K562 (cell line): ENCODE data around the gene AUNIP. TPM values are rescaled to one million over a fixed set of nuclear protein-coding genes. Genes with fewer than 3 reads are reported as not detected.
A peak's percentile ranks its signal among the peaks of the same experiment; 100 is the strongest.

Experiments
- CHD2 ChIP-seq: IDR thresholded peaks from 2 replicates; pipeline ENCODE4 v1.6.1; 2011; ENCODE audit warnings: low read depth, low read length
- CUX1 ChIP-seq: fragments of 200-800 bp; sonication (Bioruptor generic); IDR thresholded peaks from 2 replicates; pipeline ENCODE4 v1.6.1; 2016; ENCODE audit warnings: missing genetic modification characterization, missing compliant biosample characterization
- ELF1 ChIP-seq: fragments of 200-800 bp; sonication (Bioruptor generic); IDR thresholded peaks from 2 replicates; pipeline ENCODE4 v1.6.1; 2016; ENCODE audit warnings: missing genetic modification characterization, missing compliant biosample characterization
- KDM5B ChIP-seq: fragments of 200-600 bp; sonication (generic); IDR thresholded peaks from 2 replicates; pipeline ENCODE4 v1.6.1; 2012; ENCODE audit warnings: low read depth, mild to moderate bottlenecking, moderate library complexity, low read length, control low read depth, inconsistent platforms; ENCODE audit not compliant: insufficient replicate concordance
- RBM39 ChIP-seq: fragments of 200-400 bp; formaldehyde crosslinking; optimal IDR thresholded peaks from 2 replicates; pipeline ENCODE3; 2018; ENCODE audit warnings: low read depth, low read length
- RHOXF2B ChIP-seq: fragments of 250-450 bp; sonication (Bioruptor Pico); conservative IDR thresholded peaks from 2 replicates; pipeline ENCODE4 v1.5.1; 2021
- SAP30 ChIP-seq: fragments of 200-600 bp; sonication (generic); IDR thresholded peaks from 2 replicates; pipeline ENCODE4 v1.6.1; 2012; ENCODE audit warnings: borderline replicate concordance, low read depth, mild to moderate bottlenecking, moderate library complexity, low read length, control low read depth, inconsistent platforms; ENCODE audit not compliant: insufficient read depth, poor library complexity, severe bottlenecking
- SETDB1 ChIP-seq: IDR thresholded peaks from one replicate; pipeline ENCODE4 v1.6.1; 2012; ENCODE audit warnings: low read length, control low read depth, inconsistent platforms
- SRSF3 ChIP-seq: fragments of 200-400 bp; formaldehyde crosslinking; IDR thresholded peaks from 2 replicates; pipeline ENCODE4 v1.6.1; 2016; ENCODE audit warnings: mild to moderate bottlenecking, low read length, moderate library complexity; ENCODE audit not compliant: insufficient read depth
- TCF15 ChIP-seq: fragments of 250-450 bp; sonication (Bioruptor Pico); IDR thresholded peaks from 2 replicates; pipeline ENCODE4 v1.8.0; 2022; ENCODE audit warnings: moderate library complexity, mild to moderate bottlenecking, inconsistent platforms
- TSC22D4 ChIP-seq: fragments of 450-650 bp; IDR thresholded peaks from 2 replicates; pipeline ENCODE4 v1.6.1; 2016; ENCODE audit warnings: missing genetic modification characterization, missing biosample characterization, control low read depth
- XRCC4 ChIP-seq: IDR thresholded peaks from one replicate; pipeline ENCODE4 v1.6.1; 2011; ENCODE audit not compliant: insufficient read depth, insufficient read length; ENCODE audit errors: extremely low read depth
- ZFP91 ChIP-seq: sonication (generic); formaldehyde crosslinking; IDR thresholded peaks from 2 replicates; pipeline ENCODE4 v1.8.0; 2022; ENCODE audit warnings: mild to moderate bottlenecking, missing genetic modification reagents
- ZNF175 ChIP-seq: fragments of 200-800 bp; sonication (Bioruptor generic); IDR thresholded peaks from 2 replicates; pipeline ENCODE4 v1.6.1; 2016; ENCODE audit warnings: low read depth, mild to moderate bottlenecking, missing genetic modification characterization, missing compliant biosample characterization
- ZNF395 ChIP-seq: fragments of 200-800 bp; sonication (Bioruptor generic); IDR thresholded peaks from 2 replicates; pipeline ENCODE4 v1.6.1; 2017; ENCODE audit warnings: missing genetic modification characterization, missing compliant biosample characterization
- ZNF699 ChIP-seq: fragments of 250-450 bp; sonication (Bioruptor Pico); IDR thresholded peaks from 2 replicates; pipeline ENCODE4 v1.8.0; 2021; ENCODE audit warnings: mild to moderate bottlenecking, moderate library complexity; ENCODE audit not compliant: insufficient replicate concordance
- ZNF717 ChIP-seq: fragments of 250-450 bp; sonication (Bioruptor Pico); IDR thresholded peaks from 2 replicates; pipeline ENCODE4 v1.5.0; 2021
- ZNF76 ChIP-seq: fragments of 250-450 bp; sonication (Bioruptor Pico); IDR thresholded peaks from 2 replicates; pipeline ENCODE4 v1.4.0; 2020; ENCODE audit warnings: mild to moderate bottlenecking, moderate library complexity, borderline replicate concordance
- ZNF830 ChIP-seq: fragments of 250-450 bp; sonication (Bioruptor Pico); IDR thresholded peaks from 2 replicates; pipeline ENCODE4 v1.5.0; 2021; ENCODE audit warnings: mild to moderate bottlenecking
- polyA plus RNA-seq, 8 experiments: library from polyadenylated mRNA; depleted of rRNA in 4 of 8; stranded (reverse) in 5 of 8; unstranded in 3 of 8; fragments of >200 nt; fragmentation: Nextera tagmentation in 2 of 8; fragmentation: Illumina TruSeq in 1 of 8; extraction: Ambion mirVana in 2 of 8; extraction: Trizol in 1 of 8; gene quantifications; 2 replicates each; pipeline versions ENCODE4 v1.2.1 to v1.2.3, GENCODE V29; 2011 to 2014; ENCODE audit warnings: inconsistent platforms in 1 of 8, missing spikeins in 1 of 8
- total RNA-seq, 7 experiments: library from RNA; depleted of rRNA in 6 of 7; stranded (reverse); fragments of >200 nt in 6 of 7; fragmentation: Illumina TruSeq in 2 of 7; extraction: Trizol in 2 of 7; gene quantifications; 2 replicates each; pipeline versions ENCODE4 v1.2.1 to v1.2.3, GENCODE V29; 2011 to 2021; ENCODE audit warnings: low replicate concordance in 1 of 7

Gene AUNIP
- total and polyA plus RNA-seq, 9 of the 15 experiments (the other 6 are each of a cell fraction or from before 2014, with no cell fraction given), result 12.1 to 53.8 (median 47.1) TPM

- TF ChIP-seq ZNF76 (CRISPR knock-in tag) (no peak), ZNF830 (CRISPR knock-in tag) (no peak), ELF1 (peak; percentile 85), SETDB1 (peak; percentile 42), ZNF175 (no peak), CUX1 (no peak), TCF15 (CRISPR knock-in tag) (no peak), KDM5B (peak; percentile 50), RHOXF2B (CRISPR knock-in tag) (0 out of 2 replicates have a peak, but pooled peaks have one; percentile 25), RBM39 (no peak), ZNF395 (CRISPR knock-in tag) (peak; percentile 82), TSC22D4 (tag) (no peak), ZNF717 (CRISPR knock-in tag) (no peak), XRCC4 (no peak), ZFP91 (CRISPR knock-in tag) (no peak), SRSF3 (no peak), ZNF699 (no peak), CHD2 (peak; percentile 98), SAP30 (peak; percentile 38)
Observed at GRCh38 chr1:25819491-25820246, 39.6 kb downstream of the AUNIP start, which contains the start of gene MTFR1L (continued).
